ENCODE results near the gene IL12RB1.

The IL12RB1 gene

DNA sequence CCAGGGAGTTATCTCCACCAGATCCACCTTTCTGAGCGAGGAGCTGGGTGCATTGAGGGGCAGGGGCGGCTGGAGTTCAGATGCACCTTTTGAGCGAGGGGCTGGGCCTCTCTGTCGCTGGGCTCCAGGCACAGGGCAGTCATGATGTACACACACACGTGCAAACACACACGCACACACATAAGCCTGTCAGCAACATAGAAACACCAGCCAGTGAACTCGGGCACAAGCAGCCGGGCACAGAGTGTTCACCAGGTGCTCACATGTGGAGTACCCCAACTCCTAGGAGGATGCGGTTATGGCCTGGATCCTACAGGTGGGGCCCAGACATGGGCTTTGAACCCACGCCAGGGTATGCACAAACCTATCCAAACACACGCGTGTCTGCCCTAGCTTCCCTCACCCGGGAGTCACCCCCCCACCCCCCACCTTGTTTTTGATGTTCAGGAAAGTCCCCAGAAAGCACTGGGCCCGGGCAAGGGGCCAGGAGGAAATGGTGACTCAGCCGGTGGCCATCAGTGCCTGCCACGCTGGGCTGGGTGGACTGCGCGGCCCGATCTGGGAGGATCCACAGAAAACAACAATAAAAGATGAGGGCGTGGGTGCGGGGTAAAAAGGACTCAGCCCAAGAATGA is 65.5 kb downstream of the IL12RB1 start:
- peak; percentile 52 for DNase-seq (ENCODE audit: extremely low read depth, insufficient read length)
- peak overlapping the region; percentile 50; the same call in 1 of the 2 replicates for H3K4me3 ChIP-seq (replicated peaks; ENCODE audit: low read depth, low read length)
- TF ChIP-seq, protein P1, sequence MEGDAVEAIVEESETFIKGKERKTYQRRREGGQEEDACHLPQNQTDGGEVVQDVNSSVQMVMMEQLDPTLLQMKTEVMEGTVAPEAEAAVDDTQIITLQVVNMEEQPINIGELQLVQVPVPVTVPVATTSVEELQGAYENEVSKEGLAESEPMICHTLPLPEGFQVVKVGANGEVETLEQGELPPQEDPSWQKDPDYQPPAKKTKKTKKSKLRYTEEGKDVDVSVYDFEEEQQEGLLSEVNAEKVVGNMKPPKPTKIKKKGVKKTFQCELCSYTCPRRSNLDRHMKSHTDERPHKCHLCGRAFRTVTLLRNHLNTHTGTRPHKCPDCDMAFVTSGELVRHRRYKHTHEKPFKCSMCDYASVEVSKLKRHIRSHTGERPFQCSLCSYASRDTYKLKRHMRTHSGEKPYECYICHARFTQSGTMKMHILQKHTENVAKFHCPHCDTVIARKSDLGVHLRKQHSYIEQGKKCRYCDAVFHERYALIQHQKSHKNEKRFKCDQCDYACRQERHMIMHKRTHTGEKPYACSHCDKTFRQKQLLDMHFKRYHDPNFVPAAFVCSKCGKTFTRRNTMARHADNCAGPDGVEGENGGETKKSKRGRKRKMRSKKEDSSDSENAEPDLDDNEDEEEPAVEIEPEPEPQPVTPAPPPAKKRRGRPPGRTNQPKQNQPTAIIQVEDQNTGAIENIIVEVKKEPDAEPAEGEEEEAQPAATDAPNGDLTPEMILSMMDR (IDR thresholded peaks at IDR 0.05; ENCODE audit: insufficient read depth, low read length, poor library complexity, severe bottlenecking), result no peak
- H3K27me3 ChIP-seq (replicated peaks; ENCODE audit: control insufficient read depth, insufficient read depth, low read length), result no peaks in the 10 kb centered on the region
- H3K36me3 ChIP-seq (ENCODE audit: control insufficient read depth, insufficient read depth, low read length), result no peaks in the 10 kb centered on the region

DNA sequence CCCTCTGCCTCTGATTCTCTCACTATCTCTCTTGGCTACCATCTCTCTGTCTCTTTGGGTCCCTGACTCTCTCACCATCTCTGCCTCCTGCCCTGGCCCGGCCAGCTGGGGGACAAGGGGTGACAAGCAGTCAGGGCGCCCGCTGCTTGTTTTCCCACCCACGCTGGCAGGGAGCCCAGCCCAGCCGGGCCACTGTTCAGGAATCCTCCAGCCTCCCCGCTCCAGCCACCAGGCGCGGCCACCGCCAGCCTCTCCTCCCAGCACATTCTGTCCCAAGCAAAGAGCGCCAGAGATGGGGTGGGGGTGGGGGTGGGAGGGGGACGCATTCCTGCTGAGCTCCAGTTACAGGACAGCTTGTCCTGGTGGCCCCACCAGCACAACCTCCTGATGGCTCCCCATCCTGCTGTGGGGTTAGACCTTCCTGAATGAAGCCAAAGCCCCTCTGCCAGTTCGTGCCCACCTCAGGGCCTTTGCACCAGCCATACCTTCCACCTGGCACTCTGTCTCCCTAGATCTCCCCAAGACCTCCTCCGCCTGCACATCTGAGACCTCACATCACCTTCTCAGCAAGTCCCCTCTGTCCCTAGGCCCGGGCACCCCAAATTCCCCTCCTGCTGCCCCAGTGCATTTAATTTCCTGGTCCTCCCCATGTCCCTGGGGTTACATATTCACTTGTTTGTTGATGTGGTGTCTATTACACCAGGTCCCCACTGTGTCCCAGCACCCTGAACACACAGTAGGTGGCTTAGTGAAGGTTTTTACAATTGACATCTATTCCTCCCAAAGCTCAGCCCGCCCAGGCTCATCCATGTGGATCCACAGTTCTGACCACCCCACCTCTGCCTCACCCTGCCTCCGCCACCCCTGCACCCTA is 66.3 kb downstream of the IL12RB1 start:
- DNase-seq (ENCODE audit: extremely low read depth, insufficient read length), result no peak
- H3K36me3 ChIP-seq (ENCODE audit: control insufficient read depth, insufficient read depth, low read length), result no peaks in the 10 kb centered on the region
- no peak overlapping the region for H3K4me3 ChIP-seq (replicated peaks; ENCODE audit: low read depth, low read length)
- H3K27me3 ChIP-seq (replicated peaks; ENCODE audit: control insufficient read depth, insufficient read depth, low read length), result no peaks in the 10 kb centered on the region
- TF ChIP-seq, protein P1 (IDR thresholded peaks at IDR 0.05; ENCODE audit: insufficient read depth, low read length, poor library complexity, severe bottlenecking), result no peak

DNA sequence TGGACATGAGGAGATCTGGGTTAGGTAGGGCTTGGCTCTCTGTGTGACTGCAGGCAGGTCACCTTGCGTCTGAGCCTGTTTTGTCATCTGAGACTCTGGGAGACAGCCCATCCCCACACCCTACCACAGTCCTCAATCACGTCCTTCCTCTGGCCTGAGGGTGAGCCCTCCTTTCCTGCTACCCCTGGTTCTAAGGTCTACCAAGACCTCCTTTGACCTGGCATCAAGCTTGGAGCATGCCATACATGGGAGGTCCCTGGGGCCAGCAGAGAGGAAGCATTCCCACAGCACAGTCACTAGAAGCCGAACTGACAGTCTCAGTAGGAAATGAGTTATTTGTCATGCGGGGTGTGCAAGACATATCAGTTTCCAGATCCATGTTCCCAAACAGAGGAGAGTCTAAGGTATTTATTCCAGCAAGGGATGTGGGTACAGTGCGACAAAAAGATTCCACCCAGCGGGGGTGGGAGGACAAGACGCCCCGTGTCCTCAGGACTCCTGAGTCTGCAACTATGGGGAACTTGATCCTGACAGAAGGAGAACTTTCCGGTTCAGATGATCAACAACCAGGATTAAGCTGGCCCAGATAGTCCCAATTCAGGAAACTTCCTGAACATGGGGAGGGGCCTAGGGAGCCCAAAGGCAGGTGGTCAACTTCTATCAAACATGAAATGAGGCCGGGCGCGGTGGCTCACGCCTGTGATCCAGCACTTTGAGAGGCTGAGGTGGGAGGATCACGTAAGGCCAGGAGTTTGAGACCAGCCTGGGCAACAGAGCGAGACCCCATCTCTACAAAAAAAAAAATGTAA is 69.3 kb downstream of the IL12RB1 start:
- TF ChIP-seq, protein P1 (IDR thresholded peaks at IDR 0.05; ENCODE audit: insufficient read depth, low read length, poor library complexity, severe bottlenecking), result no peak

DNA sequence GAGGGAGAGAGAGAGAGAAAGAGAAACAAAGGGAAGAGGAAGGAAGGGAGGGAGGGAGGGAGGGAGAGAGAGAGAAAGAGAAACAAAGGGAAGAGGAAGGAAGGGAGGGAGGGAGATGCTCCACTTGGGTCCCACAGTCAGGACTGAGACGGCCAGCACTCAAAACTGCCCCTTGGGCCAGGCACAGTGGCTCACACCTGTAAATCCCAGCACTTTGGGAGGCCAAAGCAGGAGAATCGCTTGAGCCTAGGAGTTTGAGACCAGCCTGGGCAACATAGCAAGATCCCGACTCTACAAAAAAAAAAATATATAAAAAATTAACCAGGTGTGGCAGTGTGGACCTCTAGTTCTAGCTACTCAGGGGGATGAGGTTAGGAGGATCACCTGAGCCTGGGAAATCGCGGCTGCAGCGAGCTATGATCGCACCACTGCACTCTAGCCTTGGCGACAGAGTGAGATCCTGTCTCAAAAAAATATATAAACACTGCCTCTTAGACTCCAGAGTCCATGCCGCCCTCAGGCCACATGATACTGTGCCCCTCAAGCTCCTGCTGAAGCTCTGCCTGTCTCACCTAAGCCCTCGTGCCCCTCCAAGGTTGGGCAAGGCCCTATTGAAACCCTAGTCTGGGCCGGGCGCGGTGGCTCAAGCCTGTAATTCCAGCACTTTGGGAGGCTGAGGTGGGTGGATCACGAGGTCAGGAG is 70.4 kb downstream of the IL12RB1 start:
- H3K36me3 ChIP-seq (ENCODE audit: control insufficient read depth, insufficient read depth, low read length), result peaks cover 6% of the 10 kb centered on the region
- no peak overlapping the region for H3K4me3 ChIP-seq (replicated peaks; ENCODE audit: low read depth, low read length)
- H3K27me3 ChIP-seq (replicated peaks; ENCODE audit: control insufficient read depth, insufficient read depth, low read length), result no peaks in the 10 kb centered on the region
- no peak for DNase-seq (ENCODE audit: extremely low read depth, insufficient read length)
- TF ChIP-seq, protein P1 (IDR thresholded peaks at IDR 0.05; ENCODE audit: insufficient read depth, low read length, poor library complexity, severe bottlenecking), result no peak

More for the DNA sequence above, 69.3 kb downstream of the IL12RB1 start:
- Histone ChIP-seq H3K4me3 (replicated peaks; ENCODE audit: low read depth, low read length) (no peak overlapping the region), H3K36me3 (ENCODE audit: control insufficient read depth, insufficient read depth, low read length) (peaks cover 6% of the 10 kb centered on the region), H3K27me3 (replicated peaks; ENCODE audit: control insufficient read depth, insufficient read depth, low read length) (no peaks in the 10 kb centered on the region)
- no peak for DNase-seq (ENCODE audit: extremely low read depth, insufficient read length)

DNA sequence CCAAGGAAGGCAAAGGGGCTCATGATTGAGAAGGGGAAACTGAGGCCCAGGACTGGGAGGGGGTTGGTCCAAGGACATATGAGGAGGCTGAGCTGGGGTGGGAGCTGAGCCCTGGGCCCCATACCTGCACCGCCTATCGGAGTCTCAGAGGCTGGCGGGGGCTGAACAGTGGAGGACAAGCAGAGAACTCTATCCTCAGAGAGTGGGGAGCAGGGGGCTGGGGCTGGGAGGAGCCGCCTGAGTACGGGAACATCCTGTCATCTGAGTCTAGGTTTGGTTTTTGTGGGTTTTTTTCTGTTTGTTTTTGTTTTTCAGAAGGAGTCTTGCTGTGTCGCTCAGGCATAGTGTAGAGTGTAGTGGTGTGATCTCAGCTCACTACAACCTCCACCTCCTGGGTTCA is 72.5 kb downstream of the IL12RB1 start:
- Histone ChIP-seq H3K27me3 (replicated peaks; ENCODE audit: control insufficient read depth, insufficient read depth, low read length) (no peaks in the 10 kb centered on the region), H3K36me3 (ENCODE audit: control insufficient read depth, insufficient read depth, low read length) (peaks cover 12% of the 10 kb centered on the region), H3K4me3 (replicated peaks; ENCODE audit: low read depth, low read length) (no peak overlapping the region)
- TF ChIP-seq, protein P1 (IDR thresholded peaks at IDR 0.05; ENCODE audit: insufficient read depth, low read length, poor library complexity, severe bottlenecking), result no peak
- DNase-seq (ENCODE audit: extremely low read depth, insufficient read length), result no peak

Measured in GM06990 (cell line).